AG04449 (cell line): ENCODE measurements around the gene KIAA0513.

Experiments
- CTCF ChIA-PET: fragments of 350-600 bp; formaldehyde crosslinking; extraction: SDS; loops from one replicate; lab custom pipeline; 2021; ENCODE audit warnings: antibody characterized with exemption; lab: Yijun Ruan, JAX
- POLR2A ChIA-PET: fragments of 400-600, 350-600 bp; formaldehyde crosslinking; extraction: SDS; loops from one replicate; lab custom pipeline; 2020; ENCODE audit warnings: antibody characterized with exemption, inconsistent platforms; lab: Yijun Ruan, JAX
- DNase-seq: peaks from one replicate; pipeline ENCODE4 v3.0.0-alpha.2; 2010; ENCODE audit warnings: low read depth, low spot score
- H3K4me3 ChIP-seq: 2 replicates; pipeline ENCODE4 v1.5.1; 2011; ENCODE audit warnings: low read depth, mild to moderate bottlenecking, control low read depth, low read length
- CTCF ChIP-seq: IDR thresholded peaks from one replicate; pipeline ENCODE4 v1.5.1; 2011; ENCODE audit warnings: mild to moderate bottlenecking, moderate library complexity, low read length, control low read depth, inconsistent platforms; ENCODE audit not compliant: insufficient read depth; ENCODE audit errors: missing control alignments

Gene KIAA0513

GRCh38 chr16:85130705-85131028 is 103.1 kb downstream of the KIAA0513 start:
- ChIA-PET POLR2A (no interaction called here), CTCF (interaction anchor here (0.8 to 2.0 kb wide), 7 partner anchors 11 to 290 kb away, joined by 3 to 11 read pairs (median 3); no protein-coding TSS in a partner anchor)
- TF ChIP-seq CTCF = no peak
- DNase-seq = no peak
- no peak overlapping the region for H3K4me3 ChIP-seq

- no peak for DNase-seq
- no peak for TF ChIP-seq CTCF
- ChIA-PET POLR2A (no interaction called here), CTCF (interaction anchor here (0.7 kb wide), 1 partner anchor 18 kb away, joined by 4 read pairs; no protein-coding TSS in a partner anchor)
- H3K4me3 ChIP-seq = no peak overlapping the region
Measured at GRCh38 chr16:85132456-85133289, 105.1 kb downstream of the KIAA0513 start.

DNA sequence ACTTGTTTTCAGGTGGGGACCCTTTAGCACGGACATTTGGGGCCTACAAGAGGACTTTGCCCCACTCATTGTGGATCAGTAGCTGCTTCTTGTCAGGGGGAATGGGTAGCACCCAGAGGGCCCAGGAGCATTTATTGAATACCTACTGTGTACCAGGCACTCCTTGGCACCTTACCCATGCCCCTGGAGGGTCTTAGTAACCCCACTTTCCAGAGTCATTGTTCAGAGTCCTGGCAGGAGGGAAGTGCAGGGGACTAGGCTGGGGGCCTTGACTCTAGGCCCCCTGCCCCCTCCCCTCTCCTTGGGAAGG is 105.7 kb downstream of the KIAA0513 start:
- TF ChIP-seq CTCF = no peak
- DNase-seq = no peak
- POLR2A ChIA-PET = no interaction called here
- CTCF ChIA-PET = no interaction called here
- no peak overlapping the region for H3K4me3 ChIP-seq

- no peak overlapping the region for H3K4me3 ChIP-seq
- ChIA-PET POLR2A (no interaction called here), CTCF (interaction anchor here (0.5 kb wide), 1 partner anchor 10 kb away, joined by 3 read pairs; no protein-coding TSS in a partner anchor)
- DNase-seq = no peak
- TF ChIP-seq CTCF = no peak
Measured at GRCh38 chr16:85134076-85134788, 106.6 kb downstream of the KIAA0513 start.

GRCh38 chr16:85134789-85135142 is 107.2 kb downstream of the KIAA0513 start:
- H3K4me3 ChIP-seq = no peak overlapping the region
- CTCF ChIA-PET = no interaction called here
- DNase-seq = no peak
- TF ChIP-seq CTCF = no peak
- POLR2A ChIA-PET = no interaction called here

- DNase-seq = no peak
- ChIA-PET CTCF (interaction anchor here (0.9 to 1.1 kb wide), 3 partner anchors 21 to 118 kb away, joined by 3 read pairs; no protein-coding TSS in a partner anchor), POLR2A (no interaction called here)
- no peak for TF ChIP-seq CTCF
- H3K4me3 ChIP-seq = no peak overlapping the region
Measured at GRCh38 chr16:85136213-85136701, 108.7 kb downstream of the KIAA0513 start.
